Measurements from ENCODE around the gene PTPRG. TPM values are rescaled to one million over a fixed set of nuclear protein-coding genes. Genes with fewer than 3 reads are reported as not detected.

PTPRG gene
- total RNA-seq, 6 experiments from 2014 or later, result 29.4 to 34.7 (median 32.7) TPM

DNA sequence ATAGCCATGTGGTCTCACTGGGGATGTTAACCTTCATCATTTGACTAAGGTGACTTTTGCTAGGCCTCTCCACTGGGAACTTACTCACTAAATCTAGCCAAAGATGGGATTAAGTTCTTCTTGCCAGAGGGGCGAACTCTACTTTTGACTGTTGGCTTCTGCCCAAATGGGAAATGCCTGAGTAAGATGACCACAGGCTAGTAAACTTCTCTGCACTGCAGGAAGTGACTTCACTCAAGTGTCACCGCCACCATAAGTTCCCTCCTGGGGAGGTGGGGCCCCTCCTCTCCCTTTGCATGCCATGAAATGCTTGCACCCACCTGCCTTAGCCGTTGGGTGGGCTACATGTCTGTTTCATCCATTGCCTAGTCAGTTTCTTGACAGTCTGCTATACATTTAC is 423.6 kb downstream of the PTPRG start:
- H3K4me1 Mint-ChIP-seq (ENCODE audit: low read depth), result peaks cover 45% of the 10 kb centered on the region
- H3K27me3 Mint-ChIP-seq (ENCODE audit: insufficient read depth), result no peaks in the 10 kb centered on the region; the same call in 1 of the 2 replicates
- TF ChIP-seq, protein P1, sequence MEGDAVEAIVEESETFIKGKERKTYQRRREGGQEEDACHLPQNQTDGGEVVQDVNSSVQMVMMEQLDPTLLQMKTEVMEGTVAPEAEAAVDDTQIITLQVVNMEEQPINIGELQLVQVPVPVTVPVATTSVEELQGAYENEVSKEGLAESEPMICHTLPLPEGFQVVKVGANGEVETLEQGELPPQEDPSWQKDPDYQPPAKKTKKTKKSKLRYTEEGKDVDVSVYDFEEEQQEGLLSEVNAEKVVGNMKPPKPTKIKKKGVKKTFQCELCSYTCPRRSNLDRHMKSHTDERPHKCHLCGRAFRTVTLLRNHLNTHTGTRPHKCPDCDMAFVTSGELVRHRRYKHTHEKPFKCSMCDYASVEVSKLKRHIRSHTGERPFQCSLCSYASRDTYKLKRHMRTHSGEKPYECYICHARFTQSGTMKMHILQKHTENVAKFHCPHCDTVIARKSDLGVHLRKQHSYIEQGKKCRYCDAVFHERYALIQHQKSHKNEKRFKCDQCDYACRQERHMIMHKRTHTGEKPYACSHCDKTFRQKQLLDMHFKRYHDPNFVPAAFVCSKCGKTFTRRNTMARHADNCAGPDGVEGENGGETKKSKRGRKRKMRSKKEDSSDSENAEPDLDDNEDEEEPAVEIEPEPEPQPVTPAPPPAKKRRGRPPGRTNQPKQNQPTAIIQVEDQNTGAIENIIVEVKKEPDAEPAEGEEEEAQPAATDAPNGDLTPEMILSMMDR (IDR thresholded peaks at IDR 0.05), result no peak
- H3K4me3 Mint-ChIP-seq, result peak overlapping the region; percentile 23; the same call in 1 of the 2 replicates
- DNase-seq, result peak; percentile 80
- no peaks in the 10 kb centered on the region for H3K9me3 Mint-ChIP-seq
- no peaks in the 10 kb centered on the region for H3K36me3 Mint-ChIP-seq (ENCODE audit: low read depth)
- peak overlapping the region; percentile 89 for H3K27ac Mint-ChIP-seq

DNA sequence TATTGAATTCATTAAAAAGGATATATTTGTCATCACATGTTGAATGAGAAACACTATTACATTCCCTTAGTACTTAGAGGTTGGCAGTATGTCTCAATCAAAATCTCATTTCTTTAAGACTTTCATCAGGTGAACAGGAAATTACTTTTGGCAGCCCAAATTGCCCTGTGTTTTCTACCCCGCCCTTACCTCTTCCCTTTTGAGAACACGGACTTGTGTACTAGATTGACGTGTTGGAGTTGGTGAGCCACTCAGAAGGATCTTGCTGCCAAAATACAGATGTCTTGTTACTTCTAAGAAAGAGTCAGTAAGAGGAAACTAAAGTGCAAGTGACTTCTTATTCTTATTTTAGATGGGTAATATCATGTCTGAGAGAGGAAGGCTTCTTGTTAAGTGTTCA is 425.1 kb downstream of the PTPRG start:
- no peak for DNase-seq
- TF ChIP-seq, protein P1 (IDR thresholded peaks at IDR 0.05), result no peak
- no peaks in the 10 kb centered on the region for H3K27me3 Mint-ChIP-seq (ENCODE audit: insufficient read depth)
- H3K36me3 Mint-ChIP-seq (ENCODE audit: low read depth), result peaks cover 1% of the 10 kb centered on the region; the same call in 1 of the 2 replicates
- peaks cover 33% of the 10 kb centered on the region for H3K4me1 Mint-ChIP-seq (ENCODE audit: low read depth)
- no peak overlapping the region; the same call in 1 of the 2 replicates for H3K27ac Mint-ChIP-seq
- no peak overlapping the region for H3K4me3 Mint-ChIP-seq
- no peaks in the 10 kb centered on the region for H3K9me3 Mint-ChIP-seq

DNA sequence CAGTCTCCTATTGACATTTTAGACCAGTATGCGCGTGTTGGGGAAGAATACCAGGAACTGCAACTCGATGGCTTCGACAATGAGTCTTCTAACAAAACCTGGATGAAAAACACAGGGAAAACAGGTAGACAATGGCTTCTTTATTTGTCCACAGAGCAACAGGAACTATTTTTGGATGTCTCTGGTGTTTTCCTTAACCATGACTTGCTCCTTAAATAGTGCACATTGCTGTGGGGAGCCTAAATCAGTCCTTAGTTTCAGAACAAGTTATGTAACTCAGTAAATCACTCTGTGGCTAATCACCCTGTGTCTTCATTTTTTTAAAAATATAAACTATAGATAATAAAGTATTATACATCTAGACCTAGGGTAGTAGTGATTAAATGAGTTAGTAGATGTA is 428.3 kb downstream of the PTPRG start:
- TF ChIP-seq, protein P1 (IDR thresholded peaks at IDR 0.05), result no peak
- DNase-seq, result no peak
- peaks cover 19% of the 10 kb centered on the region for H3K4me1 Mint-ChIP-seq (ENCODE audit: low read depth)
- peaks cover 5% of the 10 kb centered on the region; the same call in 1 of the 2 replicates for H3K36me3 Mint-ChIP-seq (ENCODE audit: low read depth)
- no peak overlapping the region for H3K27ac Mint-ChIP-seq
- no peaks in the 10 kb centered on the region for H3K9me3 Mint-ChIP-seq
- no peaks in the 10 kb centered on the region for H3K27me3 Mint-ChIP-seq (ENCODE audit: insufficient read depth)
- H3K4me3 Mint-ChIP-seq, result no peak overlapping the region

DNA sequence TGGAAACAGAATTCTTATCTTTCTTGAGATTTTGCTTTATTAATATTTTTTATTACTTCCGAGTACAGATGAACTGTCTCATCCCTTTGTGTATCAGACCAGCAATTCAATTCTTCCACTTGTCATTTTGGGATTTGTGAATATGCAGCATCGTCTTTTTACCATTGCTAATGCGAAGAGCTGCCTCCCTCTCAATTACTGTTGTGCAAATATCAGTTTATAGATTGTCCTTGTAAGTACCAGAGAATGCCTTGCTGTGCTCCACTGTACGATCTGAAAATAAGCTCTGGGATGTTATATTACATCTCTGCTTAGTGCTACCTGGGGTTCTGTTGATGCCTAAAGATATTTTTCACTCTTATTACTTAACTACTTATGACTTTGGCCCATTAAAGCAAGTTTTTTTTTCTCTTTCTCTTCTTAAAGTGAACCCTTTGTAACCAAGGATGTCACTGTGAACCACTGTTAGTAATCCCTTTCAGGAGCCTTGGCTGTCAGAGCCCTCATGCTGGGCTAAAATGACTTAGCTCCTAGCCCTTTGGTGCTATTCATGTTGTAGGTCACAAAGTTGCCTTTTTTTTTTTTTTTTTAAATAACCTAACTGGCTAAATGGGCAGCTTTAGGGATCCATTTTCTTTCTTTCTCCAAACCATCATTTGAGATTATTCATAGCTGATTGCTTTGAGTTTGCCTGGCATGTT is 429.1 kb downstream of the PTPRG start:
- H3K36me3 Mint-ChIP-seq (ENCODE audit: low read depth), result peaks cover 5% of the 10 kb centered on the region; the same call in 1 of the 2 replicates
- TF ChIP-seq, protein P1 (IDR thresholded peaks at IDR 0.05), result no peak
- H3K9me3 Mint-ChIP-seq, result no peaks in the 10 kb centered on the region
- no peak overlapping the region for H3K4me3 Mint-ChIP-seq
- peaks cover 11% of the 10 kb centered on the region for H3K4me1 Mint-ChIP-seq (ENCODE audit: low read depth)
- H3K27me3 Mint-ChIP-seq (ENCODE audit: insufficient read depth), result no peaks in the 10 kb centered on the region
- DNase-seq, result no peak
- no peak overlapping the region for H3K27ac Mint-ChIP-seq

DNA sequence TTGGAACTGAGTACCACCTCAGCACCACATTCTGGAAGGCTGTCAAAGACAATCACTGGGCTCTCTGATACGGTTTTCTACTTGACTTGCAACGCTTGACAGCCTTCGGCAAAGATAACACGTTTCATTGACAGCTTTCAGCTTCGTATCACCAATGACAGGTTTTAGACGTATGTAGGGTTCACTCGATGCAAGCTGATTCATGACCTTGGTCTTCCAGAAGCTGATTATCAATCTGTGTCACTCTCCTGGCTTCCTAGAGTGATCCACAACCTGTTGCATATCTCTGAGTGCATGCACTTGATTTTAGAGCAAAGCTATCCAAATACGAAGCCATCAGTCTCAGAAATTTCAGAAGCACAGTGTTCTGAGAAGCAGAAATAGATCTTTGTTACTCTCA is 430.3 kb downstream of the PTPRG start:
- TF ChIP-seq, protein P1 (IDR thresholded peaks at IDR 0.05), result no peak
- H3K9me3 Mint-ChIP-seq, result no peaks in the 10 kb centered on the region
- H3K4me1 Mint-ChIP-seq (ENCODE audit: low read depth), result peaks cover 12% of the 10 kb centered on the region
- no peak overlapping the region for H3K27ac Mint-ChIP-seq
- no peak overlapping the region for H3K4me3 Mint-ChIP-seq
- no peaks in the 10 kb centered on the region for H3K27me3 Mint-ChIP-seq (ENCODE audit: insufficient read depth)
- DNase-seq, result no peak
- H3K36me3 Mint-ChIP-seq (ENCODE audit: low read depth), result peaks cover 5% of the 10 kb centered on the region; the same call in 1 of the 2 replicates
